HepG2 (cell line): ENCODE results near the gene SCUBE2. TPM values are rescaled to one million over a fixed set of nuclear protein-coding genes. Genes with fewer than 3 reads are reported as not detected.

Experiments used
- ATAC-seq: fragments of 200-7000 bp; cut with Tn5 transposase; 3 replicates; pipeline ENCODE4 v1.9.1; 2020; ENCODE audit warnings: mild to moderate bottlenecking, moderate library complexity
- BruUV-seq: library from RNA; stranded (reverse); fragments of 400-500 nt; replicated peaks from 2 replicates; lab custom pipeline; 2021; lab: Mats Ljungman, UMichigan
- CTCF ChIA-PET: fragments of 300-600 bp; formaldehyde crosslinking; extraction: SDS; loops from one replicate; lab custom pipeline; 2021; ENCODE audit warnings: low total read pairs, inconsistent platforms, low intra/inter-chr PET ratio; lab: Yijun Ruan, JAX
- POLR2A ChIA-PET: fragments of 350-600 bp; sonication (Branson Sonifier 250); formaldehyde crosslinking; loops from one replicate; lab custom pipeline; 2020; ENCODE audit warnings: antibody characterized with exemption, inconsistent platforms; lab: Yijun Ruan, JAX
- DNase-seq: peaks from one replicate; pipeline ENCODE4 v3.0.0-alpha.2; 2015; ENCODE audit warnings: low spot score
- FAIRE-seq: peaks from 3 replicates; lab custom pipeline; 2011; peaks lifted over from hg19 to GRCh38; lab: Jason Lieb, UNC
- H2AFZ ChIP-seq: one replicate; pipeline ENCODE4 v1.6.1; 2011; ENCODE audit warnings: low read length, inconsistent platforms
- H3K27ac ChIP-seq: fragments of 300-600 bp; 3 replicates; pipeline ENCODE4 v1.8.0; 2011; ENCODE audit warnings: mixed run types, mild to moderate bottlenecking, mixed read lengths, low read length, inconsistent platforms; ENCODE audit not compliant: insufficient read depth; ENCODE audit errors: extremely low read length
- H3K27me3 ChIP-seq, 2 experiments: fragments of 200-600 bp in 1 of 2; 2 replicates in 1 of 2; 3 replicates in 1 of 2; pipeline versions ENCODE4 v1.6.0 to v1.8.0; 2011; ENCODE audit warnings: low read length in 2 of 2, mild to moderate bottlenecking in 2 of 2, moderate library complexity in 2 of 2, inconsistent platforms in 1 of 2; ENCODE audit not compliant: insufficient read depth in 2 of 2, control insufficient read depth in 1 of 2
- H3K36me3 ChIP-seq, 2 experiments: fragments of 200-600 bp in 1 of 2; replicated peaks in 1 of 2; 2 replicates in 1 of 2; 3 replicates in 1 of 2; pipeline versions ENCODE4 v1.5.1 to v1.8.0; 2011; ENCODE audit warnings: low read length in 2 of 2, inconsistent platforms in 1 of 2; ENCODE audit not compliant: insufficient read depth in 2 of 2, control insufficient read depth in 1 of 2
- H3K4me1 ChIP-seq: 2 replicates; pipeline ENCODE4 v1.5.1; 2012; ENCODE audit warnings: low read length, inconsistent platforms; ENCODE audit not compliant: insufficient read depth
- H3K4me2 ChIP-seq: 2 replicates; pipeline ENCODE4 v1.6.0; 2011; ENCODE audit warnings: low read depth, low read length, inconsistent platforms
- H3K4me3 ChIP-seq, 3 experiments: fragments of 200-600 bp in 1 of 3; sonication (generic), shearing (Covaris generic) in 1 of 3; replicated peaks in 1 of 3; 2 replicates each; pipeline ENCODE4 v1.5.1; 2011 to 2016; ENCODE audit warnings: low read length in 3 of 3, inconsistent platforms in 2 of 3, low read depth in 2 of 3, mild to moderate bottlenecking in 2 of 3, control low read depth in 1 of 3, mixed read lengths in 1 of 3; ENCODE audit not compliant: insufficient read depth in 1 of 3
- H3K79me2 ChIP-seq: one replicate; pipeline ENCODE4 v1.6.1; 2011; ENCODE audit warnings: low read length, inconsistent platforms; ENCODE audit not compliant: insufficient read depth
- H3K9ac ChIP-seq: 2 replicates; pipeline ENCODE4 v1.6.0; 2011; ENCODE audit warnings: mild to moderate bottlenecking, low read depth, low read length, inconsistent platforms; ENCODE audit not compliant: insufficient read depth
- H3K9me3 ChIP-seq: 2 replicates; pipeline ENCODE4 v1.5.1; 2012; ENCODE audit warnings: mild to moderate bottlenecking, low read length
- H4K20me1 ChIP-seq: 2 replicates; pipeline ENCODE4 v1.6.0; 2011; ENCODE audit warnings: inconsistent platforms, mild to moderate bottlenecking, low read length, moderate library complexity; ENCODE audit not compliant: insufficient read depth
- HOXD1 ChIP-seq: sonication (generic); formaldehyde crosslinking; IDR thresholded peaks from 2 replicates; pipeline ENCODE4 v1.5.0; 2020; ENCODE audit warnings: missing genetic modification reagents
- IRF9 ChIP-seq: sonication (generic); formaldehyde crosslinking; IDR thresholded peaks from 2 replicates; pipeline ENCODE4 v1.8.0; 2022; ENCODE audit warnings: missing genetic modification reagents, mild to moderate bottlenecking, borderline replicate concordance
- TRIM24 ChIP-seq: sonication (generic); formaldehyde crosslinking; IDR thresholded peaks from 2 replicates; pipeline ENCODE4 v1.8.0; 2022; ENCODE audit warnings: mild to moderate bottlenecking, missing genetic modification reagents
- ZNF460 ChIP-seq: sonication (generic); formaldehyde crosslinking; IDR thresholded peaks from 2 replicates; pipeline ENCODE4 v1.5.1; 2020; ENCODE audit warnings: missing genetic modification reagents, mild to moderate bottlenecking, borderline replicate concordance
- ZNF546 ChIP-seq: sonication (generic); formaldehyde crosslinking; conservative IDR thresholded peaks from 2 replicates; pipeline ENCODE4 v1.8.1; 2023; ENCODE audit warnings: mild to moderate bottlenecking, missing genetic modification reagents
- ZNF639 ChIP-seq: conservative IDR thresholded peaks from 2 replicates; pipeline ENCODE4 v1.6.1; 2018; ENCODE audit warnings: missing genetic modification reagents
- WGBS: methylation state at CpG from one replicate; pipeline ENCODE4 v1.1.6; 2017; ENCODE audit warnings: low lambda C conversion rate; 5-methylcytosine and 5-hydroxymethylcytosine counted together
- in situ Hi-C: cut with HindIII; loops from 2 replicates; pipeline ENCODE4 v1.10.0; 2017; ENCODE audit warnings: low pct_unique_long_range_greater_than_20kb; ENCODE audit not compliant: extremely low pct_ligation_motif_present
- intact Hi-C: fragments of 100-400 bp; cut with micrococcal nuclease; formaldehyde crosslinking; loops from one replicate; pipeline ENCODE4 v1.10.0; 2022; ENCODE audit not compliant: unreplicated experiment
- polyA plus RNA-seq, 8 experiments: library from polyadenylated mRNA; depleted of rRNA in 3 of 8; stranded (reverse) in 7 of 8; unstranded in 1 of 8; fragments of >200 nt; fragmentation: Illumina TruSeq in 4 of 8; extraction: Trizol in 4 of 8; gene quantifications; 2 replicates each; pipeline versions ENCODE4 v1.2.1 to v1.2.3, GENCODE V29; 2011 to 2016; ENCODE audit warnings: low read depth in 4 of 8, missing spikeins in 1 of 8, mixed read lengths in 1 of 8; ENCODE audit not compliant: insufficient read depth in 1 of 8
- total RNA-seq, 5 experiments: library from RNA; depleted of rRNA; stranded (reverse); fragments of >200 nt; fragmentation: Illumina TruSeq; extraction: Trizol; gene quantifications; 2 replicates each; pipeline ENCODE4 v1.2.3, GENCODE V29; 2016; ENCODE audit warnings: low read depth in 1 of 5

Gene SCUBE2
- total and polyA plus RNA-seq, 2 of the 13 experiments (the other 11 are each of a cell fraction or from before 2014, with no cell fraction given): 0.09 TPM; not detected in 1

GRCh38 chr11:9081153-9081552, 10.2 kb downstream of the SCUBE2 start:
- intact Hi-C loops: no loop called here
- Histone ChIP-seq H3K4me2 (no peak overlapping the region), H3K36me3 (no peaks in the 10 kb centered on the region), H3K9ac (no peak overlapping the region), H3K9me3 (no peaks in the 10 kb centered on the region), H3K79me2 (no peaks in the 10 kb centered on the region), H3K27me3 (no peaks in the 10 kb centered on the region; a peak in 2 of 5 replicates), H3K4me3 (no peak overlapping the region), H3K27ac (no peak overlapping the region), H2AFZ (no peak overlapping the region), H4K20me1 (no peaks in the 10 kb centered on the region), H3K4me1 (no peaks in the 10 kb centered on the region)
- no peak for DNase-seq
- no peak for ATAC-seq
- 3% methylated on average over 1 of the region's 1 CpG for WGBS
- ChIA-PET CTCF (no interaction called here), POLR2A (no interaction called here)
- BruUV-seq: no TSS peak
- no peak for TF ChIP-seq ZNF546
- no peak for TF ChIP-seq HOXD1
- TF ChIP-seq TRIM24 (CRISPR knock-in tag): no peak
- TF ChIP-seq ZNF639: no peak
- no peak for TF ChIP-seq ZNF460 (CRISPR knock-in tag)
- TF ChIP-seq IRF9 (CRISPR knock-in tag): no peak
- in situ Hi-C loops: no loop called here
- no peak for FAIRE-seq
